Parathyroid adenoma (tissue), 2 donors: Measurements from ENCODE around the gene SEC61A2.
"Not testable (repeated sequence)": the region's sequence is repeated elsewhere in the genome, so short reads cannot be mapped to it uniquely, and the experiment has no call there.

Experiments
- H2AFZ ChIP-seq: fragments of 300-600 bp; sonication (generic); one replicate; pipeline ENCODE4 v1.7.0; 2017; ENCODE audit warnings: antibody characterized with exemption, mild to moderate bottlenecking
- H3K27ac ChIP-seq: fragments of 300-600 bp; sonication (generic); one replicate; pipeline ENCODE4 v1.7.0; 2017
- H3K27me3 ChIP-seq: fragments of 300-600 bp; sonication (generic); one replicate; pipeline ENCODE4 v1.7.0; 2017; ENCODE audit warnings: low read length; ENCODE audit not compliant: control insufficient read depth, insufficient read depth
- H3K36me3 ChIP-seq: fragments of 300-600 bp; sonication (generic); one replicate; pipeline ENCODE4 v1.7.0; 2017; ENCODE audit warnings: low read length; ENCODE audit not compliant: control insufficient read depth, insufficient read depth
- H3K4me1 ChIP-seq: fragments of 300-600 bp; sonication (generic); one replicate; pipeline ENCODE4 v1.7.0; 2017; ENCODE audit warnings: control low read depth
- H3K4me2 ChIP-seq: fragments of 300-600 bp; sonication (generic); one replicate; pipeline ENCODE4 v1.7.0; 2017; ENCODE audit warnings: low read length
- H3K4me3 ChIP-seq: fragments of 300-600 bp; sonication (generic); one replicate; pipeline ENCODE4 v1.7.0; 2017; ENCODE audit warnings: low read depth, low read length
- H3K79me2 ChIP-seq: fragments of 300-600 bp; sonication (generic); one replicate; pipeline ENCODE4 v1.7.0; 2017; ENCODE audit warnings: control low read depth
- H3K9ac ChIP-seq: fragments of 300-600 bp; sonication (generic); one replicate; pipeline ENCODE4 v1.7.0; 2017; ENCODE audit warnings: mild to moderate bottlenecking
- H3K9me3 ChIP-seq: fragments of 300-600 bp; sonication (generic); one replicate; pipeline ENCODE4 v1.7.0; 2017; ENCODE audit warnings: low read length; ENCODE audit not compliant: control insufficient read depth
- CTCF ChIP-seq: fragments of 300-600 bp; sonication (generic); IDR thresholded peaks from one replicate; pipeline ENCODE4 v1.7.0; 2017; ENCODE audit warnings: antibody characterized with exemption, mild to moderate bottlenecking
- donor health status: primary hyperparathyroidism.

SEC61A2 gene

GRCh38 chr10:12091421-12091820 is 38.1 kb upstream of the SEC61A2 start:
- Histone ChIP-seq H3K9ac (no peak overlapping the region), H2AFZ (no peak overlapping the region), H3K36me3 (no peaks in the 10 kb centered on the region), H3K9me3 (no peaks in the 10 kb centered on the region), H3K4me1 (no peaks in the 10 kb centered on the region), H3K79me2 (no peaks in the 10 kb centered on the region), H3K27me3 (no peaks in the 10 kb centered on the region), H3K4me2 (no peak overlapping the region), H3K4me3 (no peak overlapping the region), H3K27ac (no peak overlapping the region)
- TF ChIP-seq CTCF, result no peak

- H3K27me3 ChIP-seq, H3K4me3 ChIP-seq, H2AFZ ChIP-seq, H3K4me2 ChIP-seq, H3K36me3 ChIP-seq, H3K9me3 ChIP-seq, H3K4me1 ChIP-seq, H3K79me2 ChIP-seq, H3K27ac ChIP-seq, H3K9ac ChIP-seq: not testable (repeated sequence)
Observed at GRCh38 chr10:12097361-12097760, 32.1 kb upstream of the SEC61A2 start.

- Histone ChIP-seq H3K27ac (no peak overlapping the region), H3K79me2 (no peaks in the 10 kb centered on the region), H3K4me2 (no peak overlapping the region), H3K9me3 (no peaks in the 10 kb centered on the region), H3K4me3 (no peak overlapping the region), H3K36me3 (no peaks in the 10 kb centered on the region), H3K9ac (no peak overlapping the region), H2AFZ (no peak overlapping the region), H3K4me1 (no peaks in the 10 kb centered on the region), H3K27me3 (no peaks in the 10 kb centered on the region)
- TF ChIP-seq CTCF, result no peak
Observed at GRCh38 chr10:12097791-12098190, 31.7 kb upstream of the SEC61A2 start.

- no peak overlapping the region for H3K9ac ChIP-seq
- no peaks in the 10 kb centered on the region for H3K79me2 ChIP-seq
- H3K4me1 ChIP-seq, result no peaks in the 10 kb centered on the region
- no peak for TF ChIP-seq CTCF
- no peak overlapping the region for H2AFZ ChIP-seq
- H3K4me2 ChIP-seq, result no peak overlapping the region
- no peaks in the 10 kb centered on the region for H3K36me3 ChIP-seq
- no peaks in the 10 kb centered on the region for H3K27me3 ChIP-seq
- H3K4me3 ChIP-seq, result no peak overlapping the region
- no peak overlapping the region for H3K27ac ChIP-seq
- H3K9me3 ChIP-seq, result no peaks in the 10 kb centered on the region
Observed at GRCh38 chr10:12098966-12099365, 30.5 kb upstream of the SEC61A2 start.

- Histone ChIP-seq H3K79me2 (no peaks in the 10 kb centered on the region), H3K4me1 (no peaks in the 10 kb centered on the region), H2AFZ (no peak overlapping the region), H3K9me3 (no peaks in the 10 kb centered on the region), H3K4me2 (no peak overlapping the region), H3K27me3 (no peaks in the 10 kb centered on the region), H3K9ac (no peak overlapping the region), H3K36me3 (no peaks in the 10 kb centered on the region), H3K4me3 (no peak overlapping the region), H3K27ac (no peak overlapping the region)
- no peak for TF ChIP-seq CTCF
Observed at GRCh38 chr10:12103802-12104201, 25.7 kb upstream of the SEC61A2 start.
